ENCODE measurements around the gene TEPSIN. TPM values are rescaled to one million over a fixed set of nuclear protein-coding genes. Genes with fewer than 3 reads are reported as not detected.
A peak's percentile ranks its signal among the peaks of the same experiment; 100 is the strongest.

TEPSIN gene
- total RNA-seq, 4 donors from 2014 or later = 38.0 to 156 (median 79.4) TPM

GRCh38 chr17:81251709-81252301, 12.9 kb upstream of the TEPSIN start:
- TF ChIP-seq CTCF (IDR thresholded peaks at IDR 0.05) = no peak
- no peak for TF ChIP-seq POLR2A (IDR thresholded peaks at IDR 0.05)
- Histone ChIP-seq H3K27me3 (no peaks in the 10 kb centered on the region), H3K4me1 (peaks cover 0 to 55% (median 3%) of the 10 kb centered on the region in 4 donors), H3K27ac (peak overlapping the region in 3 of 4 donors; percentile 5 to 73 (median 61)), H3K9me3 (no peaks in the 10 kb centered on the region), H3K4me3 (no peak overlapping the region), H3K36me3 (peaks cover 0 to 16% (median 0%) of the 10 kb centered on the region in 3 donors)
- peak in 2 of 3 donors; percentile 65 to 73 for DNase-seq

- Histone ChIP-seq H3K27ac (peak overlapping the region in 3 of 4 donors; percentile 5 to 73 (median 61)), H3K27me3 (no peaks in the 10 kb centered on the region), H3K9me3 (no peaks in the 10 kb centered on the region), H3K36me3 (peaks cover 0 to 16% (median 0%) of the 10 kb centered on the region in 3 donors), H3K4me1 (peaks cover 0 to 49% (median 3%) of the 10 kb centered on the region in 4 donors), H3K4me3 (no peak overlapping the region)
- TF ChIP-seq CTCF (IDR thresholded peaks at IDR 0.05) (no peak), POLR2A (IDR thresholded peaks at IDR 0.05) (no peak)
- DNase-seq = peak in 2 of 3 donors; percentile 64 to 87
These were observed 12.3 kb upstream of the TEPSIN start for GRCh38 chr17:81251094-81251708.

DNA sequence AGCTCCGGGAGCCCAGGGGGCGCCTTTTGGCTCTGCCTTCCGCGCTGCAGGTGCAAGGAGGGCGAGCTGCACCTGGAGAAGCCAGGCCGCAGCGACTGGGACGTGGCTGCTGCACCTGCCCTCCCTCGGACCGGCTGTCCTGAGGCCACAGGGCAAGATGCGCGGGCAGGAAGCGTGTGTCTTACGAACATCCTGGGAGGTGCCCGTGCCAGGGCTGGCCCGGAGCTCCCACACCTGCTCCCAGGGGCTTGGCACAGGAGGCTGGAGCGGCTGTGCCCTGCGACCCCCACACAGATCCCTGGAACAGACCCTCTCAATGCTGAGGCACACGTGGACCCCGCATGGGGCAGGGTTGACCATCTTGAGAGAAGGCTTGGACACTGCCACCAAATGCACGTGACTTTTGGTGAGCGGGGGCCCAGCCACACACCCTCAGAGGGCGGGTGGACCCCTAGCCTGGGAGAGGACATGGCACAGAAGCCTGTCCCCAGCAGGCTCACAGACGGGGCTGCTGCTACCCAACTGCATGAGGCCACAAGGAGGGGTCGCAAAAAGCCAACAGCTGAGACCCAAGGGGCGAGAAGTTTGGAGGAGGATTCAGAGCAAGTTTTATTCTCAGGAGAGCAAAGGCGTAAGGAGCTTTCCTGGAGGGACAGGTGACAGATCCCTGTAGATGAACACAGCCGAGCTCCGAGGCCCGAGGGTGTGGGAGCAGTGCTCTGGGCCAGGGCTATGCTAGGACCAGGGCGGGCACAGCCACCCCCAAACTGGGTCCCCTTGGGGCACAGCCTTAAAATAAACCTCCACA, 11.6 kb upstream of the TEPSIN start:
- peak in 1 of 3 donors; percentile 67 for DNase-seq
- no peaks in the 10 kb centered on the region for H3K27me3 ChIP-seq
- H3K27ac ChIP-seq = peak overlapping the region in 3 of 4 donors; percentile 5 to 73 (median 61)
- no peaks in the 10 kb centered on the region for H3K9me3 ChIP-seq
- no peak for TF ChIP-seq CTCF (IDR thresholded peaks at IDR 0.05)
- TF ChIP-seq POLR2A (IDR thresholded peaks at IDR 0.05) = no peak
- peaks cover 0 to 16% (median 0%) of the 10 kb centered on the region in 3 donors for H3K36me3 ChIP-seq
- H3K4me3 ChIP-seq = no peak overlapping the region
- H3K4me1 ChIP-seq = peaks cover 0 to 42% (median 3%) of the 10 kb centered on the region in 4 donors

DNA sequence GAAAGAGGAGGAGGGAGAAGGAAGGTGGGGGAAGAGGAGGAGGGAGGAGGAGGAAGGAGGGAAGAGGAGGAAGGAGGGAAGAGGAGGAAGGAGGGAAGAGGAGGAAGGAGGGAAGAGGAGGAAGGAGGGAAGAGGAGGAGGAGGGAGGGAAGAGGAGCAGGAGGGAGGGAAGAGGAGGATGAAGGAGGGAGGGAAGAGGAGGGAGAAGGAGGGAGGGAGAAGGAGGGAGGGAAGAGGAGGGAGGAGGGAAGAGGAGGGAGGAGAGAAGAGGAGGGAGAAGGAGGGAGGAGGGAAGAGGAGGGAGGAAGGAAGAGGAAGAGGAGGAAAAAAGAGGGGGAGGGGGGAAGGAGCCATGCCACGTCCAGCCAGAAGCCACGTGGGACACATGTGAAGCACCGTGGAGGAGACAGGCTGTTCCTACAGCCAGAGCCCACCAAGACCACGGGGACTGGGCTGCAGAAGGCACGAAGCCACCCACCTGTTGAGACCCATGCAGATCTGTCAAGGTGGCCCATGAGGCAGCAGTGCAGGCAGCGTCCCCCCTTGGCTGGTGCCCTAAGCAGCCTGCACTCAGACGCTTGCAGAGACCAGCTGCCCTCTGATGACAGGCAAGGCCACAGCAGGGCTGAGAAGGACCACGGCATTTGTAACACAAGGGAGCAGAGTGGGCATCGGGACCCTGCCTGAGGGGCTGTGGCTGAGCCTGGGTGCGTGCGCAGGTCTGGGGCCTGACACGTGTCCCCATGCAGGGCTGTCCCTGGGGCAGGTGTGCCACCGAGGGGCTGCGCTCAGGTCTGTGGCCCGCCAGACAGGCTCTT, 10.6 kb upstream of the TEPSIN start:
- H3K4me1 ChIP-seq = peaks cover 0 to 32% (median 3%) of the 10 kb centered on the region in 4 donors
- no peak overlapping the region for H3K4me3 ChIP-seq
- no peak for DNase-seq
- H3K9me3 ChIP-seq = no peaks in the 10 kb centered on the region
- H3K27me3 ChIP-seq = no peaks in the 10 kb centered on the region
- H3K27ac ChIP-seq = no peak overlapping the region
- peaks cover 0 to 16% (median 0%) of the 10 kb centered on the region in 3 donors for H3K36me3 ChIP-seq
- TF ChIP-seq CTCF (IDR thresholded peaks at IDR 0.05) (no peak), POLR2A (IDR thresholded peaks at IDR 0.05) (no peak)

DNA sequence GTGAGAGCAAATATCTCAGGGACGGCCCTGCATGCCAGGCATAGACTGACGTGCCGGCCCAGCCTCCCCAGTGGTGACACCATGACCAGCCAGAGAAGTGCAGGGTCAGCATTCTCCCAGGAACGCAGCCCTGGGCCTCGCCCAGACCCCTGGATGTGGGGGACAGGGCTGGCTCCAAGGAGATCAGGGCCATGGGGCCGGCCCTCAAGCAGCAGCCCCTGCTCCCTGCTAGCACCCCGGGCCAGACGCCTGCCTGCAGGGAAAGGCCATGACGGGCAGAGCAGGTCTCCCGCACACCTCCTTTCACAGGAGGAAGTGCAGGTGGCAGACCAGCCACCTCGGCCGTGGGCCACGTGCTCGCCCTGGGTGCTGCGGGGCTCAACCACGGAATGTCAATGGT, 9.8 kb upstream of the TEPSIN start:
- Histone ChIP-seq H3K4me1 (peaks cover 0 to 32% (median 3%) of the 10 kb centered on the region in 4 donors), H3K27ac (no peak overlapping the region), H3K4me3 (no peak overlapping the region), H3K27me3 (no peaks in the 10 kb centered on the region), H3K36me3 (peaks cover 0 to 16% (median 0%) of the 10 kb centered on the region in 3 donors), H3K9me3 (no peaks in the 10 kb centered on the region)
- no peak for DNase-seq
- no peak for TF ChIP-seq CTCF (IDR thresholded peaks at IDR 0.05)
- TF ChIP-seq POLR2A (IDR thresholded peaks at IDR 0.05) = no peak

All from Peyer's patch (tissue), 4 donors.